Effector CD8-positive, alpha-beta T cell (primary cell): ENCODE data around the gene PTPN3.
"Not testable (repeated sequence)": the region's sequence is repeated elsewhere in the genome, so short reads cannot be mapped to it uniquely, and the experiment has no call there.

Source experiments
- DNase-seq: peaks from one replicate; lab custom pipeline; 2025; lab: John Stamatoyannopoulos, UW
- total RNA-seq, 4 experiments: gene quantifications; one replicate each; lab custom pipeline; 2026; lab: John Stamatoyannopoulos, UW

The PTPN3 gene
- 0 to 1.6 (median 0.49) reads per million in 4 experiments for total RNA-seq

GRCh38 chr9:109498195-109499092 lies at the start of gene PTPN3:
Gene PTPN3, minus strand, starts transcription at chr9:109498307. Its CDS starts 34,873 bp downstream, at chr9:109463434.
- no peak for DNase-seq

DNA sequence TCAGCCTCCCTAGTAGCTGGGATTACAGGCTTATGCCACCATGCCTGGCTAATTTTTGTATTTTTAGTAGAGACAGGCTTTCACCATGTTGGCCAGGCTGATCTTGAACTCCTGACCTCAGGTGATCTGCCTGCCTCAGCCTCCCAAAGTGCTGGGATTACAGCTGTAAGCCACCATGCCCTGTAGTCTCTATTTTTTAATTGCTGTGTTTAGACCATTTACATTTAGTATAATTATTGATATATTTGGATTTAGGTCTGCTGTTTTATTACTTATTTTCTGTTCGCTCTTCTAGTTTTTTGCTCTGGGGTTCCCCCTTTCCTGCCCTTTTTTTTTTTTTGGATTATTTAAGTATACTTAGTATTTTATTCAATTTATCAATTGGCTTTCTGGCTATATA lies 46.8 kb upstream of the PTPN3 start:
- not testable (repeated sequence) for DNase-seq

DNA sequence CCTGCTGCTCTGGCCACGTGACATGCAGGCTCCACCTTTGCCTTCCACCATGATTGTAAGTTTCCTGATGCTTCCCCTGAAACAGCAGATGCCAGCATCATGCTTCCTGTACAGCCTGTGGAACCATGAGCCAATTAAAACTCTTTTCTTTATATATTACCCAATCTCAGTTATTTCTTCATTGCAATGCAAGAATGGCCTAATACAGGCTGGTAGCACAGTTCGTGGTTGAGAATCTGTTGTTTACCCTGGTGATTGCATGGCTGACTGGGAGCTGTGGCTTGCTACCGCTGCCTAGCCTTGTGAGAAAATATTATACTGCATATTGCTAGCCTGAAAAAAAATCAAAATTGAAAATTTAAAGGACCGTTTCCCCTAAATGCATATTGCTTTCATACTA lies 44.8 kb upstream of the PTPN3 start:
- no peak for DNase-seq

DNA sequence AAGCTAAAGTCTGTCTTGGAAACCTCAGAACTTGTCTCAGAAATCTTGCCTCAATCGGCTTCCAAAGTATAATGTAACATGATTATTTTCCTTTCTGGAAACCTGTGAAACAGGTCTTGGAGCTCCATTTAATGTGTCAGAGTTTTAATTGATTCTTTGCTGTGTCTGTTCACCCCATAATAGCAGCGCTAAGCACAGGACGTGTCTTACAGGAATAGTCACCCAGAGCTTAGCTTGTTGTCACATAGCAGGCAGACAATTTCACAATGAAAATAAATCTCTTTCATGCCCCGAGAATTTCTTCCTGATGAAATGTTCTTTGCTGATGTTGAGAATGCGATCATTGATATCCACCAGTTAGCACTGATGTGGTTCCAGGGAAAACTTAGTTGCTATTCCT lies 40.2 kb upstream of the PTPN3 start:
- no peak for DNase-seq

DNA sequence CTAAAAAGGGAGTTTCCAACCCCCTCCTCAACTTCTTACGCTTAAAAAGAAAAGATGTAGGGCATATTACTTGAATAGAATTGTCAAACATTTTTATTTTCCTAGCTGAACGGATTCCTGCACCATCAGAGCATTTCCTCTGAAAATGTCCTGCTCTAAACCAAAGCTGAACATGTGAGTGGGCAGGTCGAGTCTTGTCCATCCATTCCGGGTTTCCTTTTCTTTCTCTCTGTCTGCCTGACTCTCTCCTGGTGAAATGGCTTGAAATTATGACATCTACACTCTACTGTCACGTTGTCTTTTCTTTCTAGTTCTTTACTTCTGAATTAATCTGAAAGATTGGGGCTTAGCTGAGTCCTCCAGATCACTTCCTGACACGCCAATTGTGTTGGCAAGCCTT lies 39.2 kb upstream of the PTPN3 start:
- no peak for DNase-seq

- DNase-seq, result no peak
These were observed 38.8 kb upstream of the PTPN3 start for GRCh38 chr9:109536859-109537258.

GRCh38 chr9:109535365-109535764 lies 37.3 kb upstream of the PTPN3 start:
- DNase-seq, result no peak

- DNase-seq, result no peak
These were observed 36.0 kb upstream of the PTPN3 start for GRCh38 chr9:109534151-109534550.

GRCh38 chr9:109532652-109533051 lies 34.5 kb upstream of the PTPN3 start:
- not testable (repeated sequence) for DNase-seq

- DNase-seq, result no peak
These were observed 24.0 kb upstream of the PTPN3 start for GRCh38 chr9:109522106-109522505.

- no peak for DNase-seq
These were observed 22.5 kb upstream of the PTPN3 start for GRCh38 chr9:109520475-109521132.

- no peak for DNase-seq
These were observed 21.3 kb upstream of the PTPN3 start for GRCh38 chr9:109519366-109519765.

DNA sequence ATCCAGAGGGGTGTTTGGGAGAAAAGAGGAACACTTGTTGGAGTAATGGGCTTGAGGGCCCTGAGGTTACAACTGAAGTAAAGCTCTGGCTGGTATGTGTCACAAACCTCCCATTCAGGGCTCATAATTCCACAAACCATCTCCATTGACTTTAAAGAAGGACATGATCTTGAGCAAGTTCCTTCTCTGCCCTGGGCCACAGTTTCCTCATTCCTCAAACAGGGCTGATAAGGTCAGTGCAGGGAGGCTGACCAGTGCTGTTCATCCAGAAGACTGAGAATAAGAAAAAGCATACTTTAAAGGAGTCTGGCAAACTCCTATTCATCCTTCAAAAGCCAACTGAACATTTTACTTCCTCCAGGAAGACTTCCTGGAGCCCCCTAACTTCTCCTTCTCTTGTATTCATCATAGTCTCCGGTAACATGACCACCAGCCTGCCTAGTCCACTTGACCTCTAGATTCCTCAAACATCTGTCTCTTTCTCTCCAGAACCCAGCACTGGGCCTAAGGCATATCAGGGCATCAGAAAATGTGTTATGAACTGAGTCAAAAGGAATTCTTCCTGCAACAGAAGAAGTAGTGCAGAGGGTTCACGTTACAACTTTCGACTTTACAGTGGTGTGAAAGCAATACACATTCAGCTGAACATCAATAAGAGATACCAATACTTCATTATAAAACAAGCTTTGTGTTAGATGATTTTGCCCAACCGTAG lies 20.7 kb upstream of the PTPN3 start:
- no peak for DNase-seq

DNA sequence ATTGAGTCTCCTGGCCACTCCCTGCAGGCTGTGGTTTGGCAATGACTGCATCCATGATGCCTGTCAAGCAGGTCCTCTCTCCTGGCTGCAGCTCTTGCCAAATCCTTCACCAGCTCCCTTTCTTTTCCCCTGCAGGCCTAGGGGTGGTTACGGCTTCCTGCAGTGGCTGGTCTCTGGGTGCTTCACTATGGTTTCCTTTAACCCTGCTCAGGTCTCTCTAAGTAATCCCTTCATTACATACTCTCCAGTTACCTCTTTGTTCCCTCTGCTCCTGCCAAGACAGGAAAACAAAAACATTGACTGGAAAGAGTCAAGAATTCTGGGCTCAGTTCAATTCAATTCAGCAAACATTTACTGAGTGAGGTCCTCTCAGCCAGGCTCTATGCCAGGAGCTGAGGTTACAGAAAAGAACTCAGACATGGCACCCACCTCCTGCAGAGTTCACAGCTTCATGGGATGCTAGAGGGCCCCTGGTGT lies 19.8 kb upstream of the PTPN3 start:
- no peak for DNase-seq

DNA sequence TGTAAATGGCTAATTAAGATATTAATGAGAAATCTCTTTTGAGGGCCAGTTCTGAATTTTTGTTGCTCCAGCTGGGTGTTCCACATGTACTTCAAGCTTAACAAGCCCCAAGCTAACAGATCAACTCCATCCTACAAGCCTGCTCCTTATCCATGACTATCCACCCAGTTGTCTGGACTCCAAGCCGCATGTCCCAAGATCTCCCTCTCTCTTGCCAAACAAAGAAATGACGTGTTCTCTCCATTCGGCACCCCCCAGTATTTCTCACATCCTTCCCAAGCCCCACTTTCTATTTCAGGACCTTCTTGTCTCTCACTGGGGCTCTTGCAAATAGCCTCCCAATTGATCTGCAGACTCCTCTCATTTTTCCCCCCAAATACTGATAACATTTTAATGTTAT lies 15.8 kb upstream of the PTPN3 start:
- no peak for DNase-seq

DNA sequence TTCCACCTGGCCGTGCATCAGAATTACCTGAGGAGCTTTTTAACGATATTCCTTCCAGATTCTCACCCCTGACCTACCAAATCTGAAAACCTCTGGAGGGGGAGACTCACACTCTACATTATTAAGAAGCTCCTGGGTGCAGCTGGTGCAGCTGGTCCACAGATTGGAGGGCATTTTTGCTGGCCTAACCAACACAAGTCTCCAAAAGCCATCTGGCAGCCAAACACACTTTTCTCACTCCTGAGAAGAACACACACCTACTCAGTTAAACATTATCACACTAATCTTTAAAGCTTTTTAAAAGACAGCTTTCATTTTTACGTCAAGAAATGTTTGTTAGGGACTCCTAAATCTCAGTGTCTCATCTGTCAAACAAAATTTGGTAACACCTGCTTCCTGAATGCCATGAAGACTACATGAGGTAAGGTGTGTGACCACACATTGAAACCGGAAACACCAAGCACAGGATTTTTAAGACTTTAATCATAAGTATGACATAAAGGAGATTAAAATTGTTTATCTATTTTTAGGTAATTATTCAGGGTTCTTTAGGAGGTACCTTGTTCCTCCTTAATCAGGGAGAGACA lies 14.2 kb upstream of the PTPN3 start:
- no peak for DNase-seq

- no peak for DNase-seq
These were observed 12.4 kb upstream of the PTPN3 start for GRCh38 chr9:109510506-109510905.

- not testable (repeated sequence) for DNase-seq
These were observed 11.9 kb upstream of the PTPN3 start for GRCh38 chr9:109510042-109510441.

- DNase-seq, result no peak
These were observed 11.5 kb upstream of the PTPN3 start for GRCh38 chr9:109509611-109510010.

- DNase-seq, result no peak
These were observed 9.3 kb upstream of the PTPN3 start for GRCh38 chr9:109507421-109507838.

GRCh38 chr9:109506097-109506712 lies 8.1 kb upstream of the PTPN3 start:
- no peak for DNase-seq
